GM12801 (cell line): ENCODE results near the gene GREB1.

Source experiments
- TF ChIP-seq, protein P1 (sequence below): IDR thresholded peaks from one replicate; pipeline ENCODE4 v1.5.1; 2011; ENCODE audit warnings: control low read depth; ENCODE audit not compliant: insufficient read length; ENCODE audit errors: extremely low read depth

Gene GREB1

DNA sequence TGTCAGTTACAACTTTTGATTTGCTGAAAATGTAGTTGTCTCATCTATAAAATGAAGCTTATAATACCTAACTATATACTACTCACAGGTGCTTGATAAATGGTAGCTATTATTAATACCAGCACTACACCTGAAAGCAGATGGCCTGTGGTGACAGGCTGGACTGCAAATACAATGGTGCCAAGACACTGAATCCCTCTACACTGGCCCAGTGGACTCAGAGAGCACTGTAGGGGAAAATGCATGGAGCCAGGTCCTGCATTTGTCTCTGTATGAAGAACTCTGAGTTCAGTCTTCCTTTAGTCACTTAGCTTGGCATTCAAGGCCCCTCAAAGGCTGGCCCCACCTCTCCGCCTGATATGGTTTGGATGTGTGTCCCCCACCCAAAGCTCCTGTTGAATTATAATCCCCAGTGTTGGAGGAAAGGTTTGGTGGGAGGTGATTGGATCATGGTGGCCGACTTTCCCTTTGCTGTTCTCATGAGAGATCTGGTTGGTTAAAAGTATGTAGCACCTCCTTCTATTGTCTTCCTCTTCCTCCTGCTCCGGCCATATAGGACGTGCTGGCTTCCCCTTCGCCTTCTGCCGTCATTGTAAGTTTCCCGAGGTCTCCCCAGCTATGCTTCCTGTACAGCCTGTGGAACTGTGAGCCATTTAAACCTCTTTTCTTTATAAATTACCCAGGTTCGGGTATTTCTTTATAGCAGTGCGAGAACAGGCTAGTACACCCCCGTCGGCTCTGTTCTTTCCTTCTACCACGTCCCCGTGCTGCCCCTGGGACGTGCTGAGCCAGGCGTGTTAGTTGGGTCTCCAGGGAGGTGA is 147.3 kb downstream of the GREB1 start:
- TF ChIP-seq, protein P1, sequence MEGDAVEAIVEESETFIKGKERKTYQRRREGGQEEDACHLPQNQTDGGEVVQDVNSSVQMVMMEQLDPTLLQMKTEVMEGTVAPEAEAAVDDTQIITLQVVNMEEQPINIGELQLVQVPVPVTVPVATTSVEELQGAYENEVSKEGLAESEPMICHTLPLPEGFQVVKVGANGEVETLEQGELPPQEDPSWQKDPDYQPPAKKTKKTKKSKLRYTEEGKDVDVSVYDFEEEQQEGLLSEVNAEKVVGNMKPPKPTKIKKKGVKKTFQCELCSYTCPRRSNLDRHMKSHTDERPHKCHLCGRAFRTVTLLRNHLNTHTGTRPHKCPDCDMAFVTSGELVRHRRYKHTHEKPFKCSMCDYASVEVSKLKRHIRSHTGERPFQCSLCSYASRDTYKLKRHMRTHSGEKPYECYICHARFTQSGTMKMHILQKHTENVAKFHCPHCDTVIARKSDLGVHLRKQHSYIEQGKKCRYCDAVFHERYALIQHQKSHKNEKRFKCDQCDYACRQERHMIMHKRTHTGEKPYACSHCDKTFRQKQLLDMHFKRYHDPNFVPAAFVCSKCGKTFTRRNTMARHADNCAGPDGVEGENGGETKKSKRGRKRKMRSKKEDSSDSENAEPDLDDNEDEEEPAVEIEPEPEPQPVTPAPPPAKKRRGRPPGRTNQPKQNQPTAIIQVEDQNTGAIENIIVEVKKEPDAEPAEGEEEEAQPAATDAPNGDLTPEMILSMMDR, result no peak

GRCh38 chr2:11681722-11682589 is 148.1 kb downstream of the GREB1 start:
- TF ChIP-seq, protein P1, result no peak

DNA sequence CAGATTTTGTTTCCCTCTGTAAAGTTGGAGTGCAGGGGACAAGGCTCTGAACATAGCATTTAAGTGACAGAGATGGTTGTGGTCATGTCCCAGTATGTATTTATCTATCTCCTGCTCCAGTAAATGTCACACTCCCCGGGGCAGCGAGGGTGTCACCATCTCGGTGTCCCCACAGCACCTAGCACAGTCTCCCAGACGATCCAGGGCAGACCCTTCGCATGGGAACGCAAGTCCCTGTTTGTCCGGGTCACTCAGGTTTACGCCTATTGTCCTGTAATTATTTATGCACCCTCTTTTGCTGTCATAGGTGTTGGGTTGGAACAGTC is 148.7 kb downstream of the GREB1 start:
- TF ChIP-seq, protein P1, result no peak

GRCh38 chr2:11683476-11683875 is 149.6 kb downstream of the GREB1 start:
- TF ChIP-seq, protein P1, result no peak

DNA sequence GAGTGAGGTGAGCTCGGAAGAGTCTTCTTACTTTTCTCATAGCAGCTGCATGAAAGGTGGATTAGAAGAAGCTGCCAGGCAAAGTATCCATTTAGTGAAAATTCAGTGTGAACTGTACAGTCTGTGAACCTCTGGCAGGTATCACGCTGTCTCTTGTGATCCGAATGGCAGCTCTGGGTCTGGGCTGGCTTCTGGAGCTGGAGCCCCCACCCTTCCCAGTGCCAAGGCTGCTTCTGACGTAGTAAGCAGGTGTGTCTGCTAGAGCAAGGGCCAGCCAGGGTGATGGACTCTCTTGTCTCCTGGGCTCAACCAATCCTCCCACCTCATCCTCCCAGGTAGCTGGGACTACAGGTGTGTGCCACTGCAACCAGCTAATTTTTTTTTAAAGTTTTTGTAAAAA is 150.1 kb downstream of the GREB1 start:
- TF ChIP-seq, protein P1, result no peak

GRCh38 chr2:11684894-11685460 is 151.1 kb downstream of the GREB1 start:
- TF ChIP-seq, protein P1, result no peak

DNA sequence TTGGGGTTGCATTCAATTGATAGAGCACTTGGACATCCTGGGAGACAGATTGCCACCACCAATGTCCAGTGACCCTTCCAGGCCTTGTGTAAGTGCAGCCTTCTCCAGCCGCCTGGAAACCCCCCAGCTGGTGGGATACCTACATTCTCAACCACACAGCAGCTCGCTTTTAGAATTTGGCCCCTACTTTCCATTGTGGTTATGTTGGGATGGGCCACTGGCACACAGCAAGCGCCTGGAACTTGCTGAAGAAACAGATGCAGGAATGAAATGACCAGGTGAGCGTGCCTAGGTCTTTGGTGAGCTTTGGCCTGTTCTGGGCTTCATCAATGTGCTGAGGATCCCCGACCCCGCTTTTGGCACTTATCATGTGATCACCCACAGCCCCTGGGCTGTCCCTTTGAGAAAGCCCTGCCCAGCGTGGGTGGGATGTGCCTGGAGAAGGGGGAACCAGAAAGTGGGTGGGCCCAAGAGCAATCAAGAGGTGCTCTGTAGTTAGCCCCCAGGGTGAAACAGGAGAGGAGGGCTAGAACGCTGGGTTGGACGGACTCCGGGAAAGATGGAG is 152.1 kb downstream of the GREB1 start:
- TF ChIP-seq, protein P1, result no peak
